HUDEP-2 (cell line): Measurements from ENCODE around the gene AMN.

Source experiments
- DNase-seq, 76 experiments: peaks; one replicate each; lab custom pipeline; 2025; ENCODE audit not compliant: unreplicated experiment in 76 of 76; lab: John Stamatoyannopoulos, UW

The AMN gene

GRCh38 chr14:102927346-102927877 lies 4.9 kb downstream of the AMN start:
- no peak for DNase-seq

GRCh38 chr14:102927878-102928411 lies 5.5 kb downstream of the AMN start:
- peak in 1 of 76 experiments; percentile 10 for DNase-seq

GRCh38 chr14:102928412-102929240 lies 6.2 kb downstream of the AMN start:
- DNase-seq: peak in 46 of 76 experiments; percentile 8 to 61 (median 38)

- no peak for DNase-seq
These were observed 7.0 kb downstream of the AMN start for GRCh38 chr14:102929241-102930137.

GRCh38 chr14:102930138-102930752 lies 7.8 kb downstream of the AMN start:
- DNase-seq: peak in 1 of 76 experiments; percentile 9

GRCh38 chr14:102930753-102931579 lies 8.5 kb downstream of the AMN start:
- DNase-seq: peak in 12 of 76 experiments; percentile 11 to 60 (median 40)

- no peak for DNase-seq
These were observed 9.3 kb downstream of the AMN start for GRCh38 chr14:102931580-102932285.

- DNase-seq: no peak
These were observed 10.2 kb downstream of the AMN start for GRCh38 chr14:102932484-102933248.

- DNase-seq: no peak
These were observed 11.3 kb downstream of the AMN start for GRCh38 chr14:102933618-102934231.

GRCh38 chr14:102935756-102936155 lies 13.3 kb downstream of the AMN start:
- DNase-seq: no peak

- DNase-seq: no peak
These were observed 15.1 kb downstream of the AMN start for GRCh38 chr14:102937331-102938175.

- no peak for DNase-seq
These were observed 15.7 kb downstream of the AMN start for GRCh38 chr14:102938191-102938590.

GRCh38 chr14:102939329-102939728 lies 16.9 kb downstream of the AMN start:
- DNase-seq: no peak

GRCh38 chr14:102939820-102940561 lies 17.5 kb downstream of the AMN start:
- no peak for DNase-seq

GRCh38 chr14:102940729-102941362 lies 18.4 kb downstream of the AMN start:
- DNase-seq: peak in 1 of 76 experiments; percentile 8
